HEK293T (cell line): ENCODE results near the gene RSPH4A.

Experiments
- ARNT ChIP-seq: fragments of 450-650 bp; IDR thresholded peaks from 2 replicates; pipeline ENCODE4 v1.6.1; 2017; ENCODE audit warnings: mild to moderate bottlenecking
- BHLHE40 ChIP-seq: fragments of 450-650 bp; IDR thresholded peaks from 2 replicates; pipeline ENCODE4 v1.6.1; 2016; ENCODE audit warnings: mild to moderate bottlenecking, moderate library complexity, borderline replicate concordance
- ELF4 ChIP-seq: fragments of 450-650 bp; IDR thresholded peaks from 2 replicates; pipeline ENCODE4 v1.6.1; 2017; ENCODE audit warnings: antibody characterized with exemption
- HDGF ChIP-seq: fragments of 450-650 bp; IDR thresholded peaks from 2 replicates; pipeline ENCODE4 v1.6.1; 2017; ENCODE audit warnings: antibody characterized with exemption, borderline replicate concordance
- L3MBTL2 ChIP-seq: fragments of 450-650 bp; conservative IDR thresholded peaks from 2 replicates; pipeline ENCODE4 v1.6.1; 2016; ENCODE audit warnings: mild to moderate bottlenecking
- LEF1 ChIP-seq: fragments of 450-650 bp; IDR thresholded peaks from 2 replicates; pipeline ENCODE4 v1.6.1; 2017; ENCODE audit warnings: mild to moderate bottlenecking, borderline replicate concordance
- SP1 ChIP-seq: fragments of 450-650 bp; IDR thresholded peaks from 2 replicates; pipeline ENCODE4 v1.6.1; 2017
- TF ChIP-seq, protein P1 (sequence below): fragments of 450-650 bp; IDR thresholded peaks from 2 replicates; pipeline ENCODE4 v1.6.1; 2016

DNA sequence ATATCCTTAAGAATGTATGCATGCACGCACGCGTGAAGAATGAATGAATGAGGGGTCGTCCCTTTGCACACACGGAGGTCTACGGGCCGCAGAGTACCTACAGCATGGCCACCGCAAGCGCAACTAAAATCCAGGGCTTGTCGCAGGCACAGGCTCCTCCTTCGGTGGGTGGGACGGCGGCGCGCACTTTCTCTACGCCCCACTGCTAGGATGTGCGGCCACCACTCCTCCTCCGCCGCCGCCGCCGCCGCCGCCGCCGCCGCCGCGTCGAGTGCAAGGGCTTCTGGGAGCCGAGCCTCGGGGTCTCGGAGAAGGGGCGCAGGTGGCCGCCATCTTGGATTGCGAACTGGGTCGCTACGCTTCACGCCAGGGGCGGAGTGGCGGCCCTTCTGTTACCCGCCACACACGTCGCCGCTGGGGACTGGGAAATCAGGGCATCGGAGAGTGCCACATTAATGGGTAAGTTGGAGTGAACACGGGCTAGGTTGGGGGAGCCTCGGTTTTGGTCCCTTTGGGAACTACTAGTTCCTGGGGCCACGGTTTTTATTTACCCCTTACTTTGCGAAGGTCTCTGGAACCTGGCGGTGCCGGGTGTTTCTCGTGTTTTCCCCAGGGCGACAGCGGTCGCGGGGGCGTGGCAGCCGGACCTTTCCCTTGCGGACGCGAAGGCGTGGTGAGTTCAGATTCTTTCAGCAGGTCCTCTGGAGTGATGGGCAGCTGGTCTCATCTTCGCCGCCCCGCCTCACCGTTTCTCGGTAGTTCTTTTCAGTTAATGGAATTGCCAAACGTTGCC, 64.8 kb downstream of the RSPH4A start, which contains the start of gene KPNA5:
- TF ChIP-seq ARNT: no peak
- TF ChIP-seq L3MBTL2: peak; percentile 40
- no peak; the same call in 1 of the 2 replicates for TF ChIP-seq ELF4
- no peak for TF ChIP-seq BHLHE40
- TF ChIP-seq, protein P1, sequence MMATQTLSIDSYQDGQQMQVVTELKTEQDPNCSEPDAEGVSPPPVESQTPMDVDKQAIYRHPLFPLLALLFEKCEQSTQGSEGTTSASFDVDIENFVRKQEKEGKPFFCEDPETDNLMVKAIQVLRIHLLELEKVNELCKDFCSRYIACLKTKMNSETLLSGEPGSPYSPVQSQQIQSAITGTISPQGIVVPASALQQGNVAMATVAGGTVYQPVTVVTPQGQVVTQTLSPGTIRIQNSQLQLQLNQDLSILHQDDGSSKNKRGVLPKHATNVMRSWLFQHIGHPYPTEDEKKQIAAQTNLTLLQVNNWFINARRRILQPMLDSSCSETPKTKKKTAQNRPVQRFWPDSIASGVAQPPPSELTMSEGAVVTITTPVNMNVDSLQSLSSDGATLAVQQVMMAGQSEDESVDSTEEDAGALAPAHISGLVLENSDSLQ: peak; percentile 88
- TF ChIP-seq LEF1: no peak
- no peak for TF ChIP-seq SP1
- peak; percentile 92; the same call in 1 of the 2 replicates for TF ChIP-seq HDGF
